NCI-H187 (cell line): ENCODE data around the gene LRP2.
A peak's percentile ranks its signal among the peaks of the same experiment; 100 is the strongest.
"Not testable (repeated sequence)": the region's sequence is repeated elsewhere in the genome, so short reads cannot be mapped to it uniquely, and the experiment has no call there.

Experiments used
- DNase-seq, 2 experiments: peaks; one replicate each; lab custom pipeline; 2025; lab: John Stamatoyannopoulos, UW

The LRP2 gene

GRCh38 chr2:169362118-169362893 lies at the start of gene LRP2:
Gene LRP2, minus strand, starts transcription at chr2:169362534. Its CDS starts 135 bp downstream, at chr2:169362399.
- DNase-seq = no peak

- DNase-seq = no peak
Observed at GRCh38 chr2:169406891-169407290, 44.6 kb upstream of the LRP2 start.

GRCh38 chr2:169399491-169399890 lies 37.2 kb upstream of the LRP2 start:
- DNase-seq = not testable (repeated sequence)

- DNase-seq = no peak
Observed at GRCh38 chr2:169397697-169398096, 35.4 kb upstream of the LRP2 start.

GRCh38 chr2:169395821-169396374 lies 33.6 kb upstream of the LRP2 start:
- DNase-seq = peak in 1 of 2 experiments; percentile 9

GRCh38 chr2:169393068-169393590 lies 30.8 kb upstream of the LRP2 start:
- no peak for DNase-seq

- DNase-seq = no peak
Observed at GRCh38 chr2:169391236-169391635, 28.9 kb upstream of the LRP2 start.

GRCh38 chr2:169388161-169388560 lies 25.8 kb upstream of the LRP2 start:
- no peak for DNase-seq

GRCh38 chr2:169386722-169387121 lies 24.4 kb upstream of the LRP2 start:
- DNase-seq = no peak

- no peak for DNase-seq
Observed at GRCh38 chr2:169384816-169385215, 22.5 kb upstream of the LRP2 start.

- DNase-seq = no peak
Observed at GRCh38 chr2:169372561-169372960, 10.2 kb upstream of the LRP2 start.

GRCh38 chr2:169366066-169366465 lies 3.7 kb upstream of the LRP2 start:
- DNase-seq = no peak

- DNase-seq = no peak
Observed at GRCh38 chr2:169365029-169365480, 2.7 kb upstream of the LRP2 start.

- DNase-seq = no peak
Observed at GRCh38 chr2:169363560-169364150, 1.3 kb upstream of the LRP2 start.

GRCh38 chr2:169362894-169363559 lies 693 bp upstream of the LRP2 start:
- DNase-seq = peak in 1 of 2 experiments; percentile 16

GRCh38 chr2:169361706-169362117 lies 622 bp downstream of the LRP2 start:
- DNase-seq = no peak

GRCh38 chr2:169360984-169361705 lies 1.2 kb downstream of the LRP2 start:
- no peak for DNase-seq

- DNase-seq = no peak
Observed at GRCh38 chr2:169358016-169358415, 4.3 kb downstream of the LRP2 start.

- no peak for DNase-seq
Observed at GRCh38 chr2:169354244-169354643, 8.1 kb downstream of the LRP2 start.

GRCh38 chr2:169351725-169352124 lies 10.6 kb downstream of the LRP2 start:
- DNase-seq = no peak

GRCh38 chr2:169349535-169349934 lies 12.8 kb downstream of the LRP2 start:
- DNase-seq = no peak
